Mesendoderm (in vitro differentiated cells): ENCODE data around the gene EXT2.

Source experiments
- DNase-seq: peaks from one replicate; pipeline ENCODE4 v3.0.0; 2013
- H2AK5ac ChIP-seq: 2 replicates; pipeline ENCODE4 v1.6.1; 2013; ENCODE audit warnings: low read length, inconsistent platforms
- H2BK120ac ChIP-seq: 2 replicates; pipeline ENCODE4 v1.6.1; 2013; ENCODE audit warnings: low read depth, mild to moderate bottlenecking, low read length, moderate library complexity, mixed read lengths
- H2BK15ac ChIP-seq: replicated peaks from 2 replicates; pipeline ENCODE4 v1.6.1; 2013; ENCODE audit warnings: low read depth, mild to moderate bottlenecking, moderate library complexity
- H2BK5ac ChIP-seq: 2 replicates; pipeline ENCODE4 v1.6.1; 2013; ENCODE audit warnings: low read length, inconsistent platforms
- H3K18ac ChIP-seq: 2 replicates; pipeline ENCODE4 v1.6.1; 2013; ENCODE audit warnings: mild to moderate bottlenecking, low read length, mixed read lengths
- H3K23ac ChIP-seq: one replicate; pipeline ENCODE4 v1.6.1; 2013; ENCODE audit warnings: low read length
- H3K27ac ChIP-seq: 2 replicates; pipeline ENCODE4 v1.5.1; 2013; ENCODE audit warnings: low read depth, mild to moderate bottlenecking, inconsistent platforms, low read length, moderate library complexity
- H3K27me3 ChIP-seq: 2 replicates; pipeline ENCODE4 v1.6.1; 2013; ENCODE audit warnings: low read length, control low read depth, mild to moderate bottlenecking, inconsistent platforms; ENCODE audit not compliant: insufficient read depth, poor library complexity
- H3K36me3 ChIP-seq: 2 replicates; pipeline ENCODE4 v1.6.1; 2013; ENCODE audit warnings: low read length, inconsistent platforms; ENCODE audit not compliant: control insufficient read depth, insufficient read depth
- H3K4ac ChIP-seq: one replicate; pipeline ENCODE4 v1.6.1; 2013; ENCODE audit warnings: low read depth, mild to moderate bottlenecking, low read length, moderate library complexity
- H3K4me1 ChIP-seq: 2 replicates; pipeline ENCODE4 v1.6.1; 2013; ENCODE audit warnings: low read depth, low read length, inconsistent platforms; ENCODE audit not compliant: control insufficient read depth
- H3K4me2 ChIP-seq: 2 replicates; pipeline ENCODE4 v1.6.1; 2013; ENCODE audit warnings: low read length
- H3K4me3 ChIP-seq: 2 replicates; pipeline ENCODE4 v1.5.1; 2013; ENCODE audit warnings: mild to moderate bottlenecking, low read length
- H3K56ac ChIP-seq: one replicate; pipeline ENCODE4 v1.6.1; 2013; ENCODE audit warnings: low read length
- H3K79me1 ChIP-seq: 2 replicates; pipeline ENCODE4 v1.6.1; 2013; ENCODE audit warnings: low read length, inconsistent platforms
- H3K79me2 ChIP-seq: 2 replicates; pipeline ENCODE4 v1.6.1; 2013; ENCODE audit warnings: mild to moderate bottlenecking, low read length; ENCODE audit not compliant: control insufficient read depth, insufficient read depth
- H3K9ac ChIP-seq: 2 replicates; pipeline ENCODE4 v1.6.1; 2013; ENCODE audit warnings: low read length, inconsistent platforms
- H4K5ac ChIP-seq: one replicate; pipeline ENCODE4 v1.6.1; 2013; ENCODE audit warnings: low read length
- H4K8ac ChIP-seq: one replicate; pipeline ENCODE4 v1.6.1; 2013; ENCODE audit warnings: low read depth, mild to moderate bottlenecking, control low read depth, low read length, moderate library complexity
- WGBS: extraction: QIAGEN DNeasy Blood & Tissue Kit; methylation state at CpG from one replicate; pipeline ENCODE4 v1.1.7; 2013; ENCODE audit warnings: low lambda C conversion rate, missing lambda C conversion rate; ENCODE audit not compliant: insufficient coverage; ENCODE audit errors: extremely low coverage; 5-methylcytosine and 5-hydroxymethylcytosine counted together

EXT2 gene

GRCh38 chr11:44244639-44245310, 149.3 kb downstream of the EXT2 start:
- H3K4me1 ChIP-seq = peaks cover 15% of the 10 kb centered on the region

GRCh38 chr11:44246726-44247125, 151.2 kb downstream of the EXT2 start:
- Histone ChIP-seq H3K4me2 (no peak overlapping the region), H3K4me1 (peaks cover 15% of the 10 kb centered on the region), H3K18ac (no peak overlapping the region), H3K4me3 (no peak overlapping the region), H3K79me2 (no peaks in the 10 kb centered on the region), H3K9ac (no peak overlapping the region), H3K23ac (no peak overlapping the region), H4K8ac (no peak overlapping the region), H3K27ac (no peak overlapping the region), H2BK5ac (no peak overlapping the region), H3K36me3 (no peaks in the 10 kb centered on the region), H2AK5ac (no peak overlapping the region), H3K79me1 (no peaks in the 10 kb centered on the region), H3K56ac (no peak overlapping the region), H2BK120ac (no peak overlapping the region), H4K5ac (no peak overlapping the region), H2BK15ac (no peak overlapping the region), H3K4ac (no peak overlapping the region), H3K27me3 (no peaks in the 10 kb centered on the region)
- WGBS = no CpG with 5 or more reads among the region's 4 CpGs
- DNase-seq = no peak

More at GRCh38 chr11:44244639-44245310, 149.3 kb downstream of the EXT2 start:
- DNase-seq = no peak
- H4K5ac ChIP-seq = no peak overlapping the region
- peak overlapping the region; percentile 75 for H3K56ac ChIP-seq
- peak overlapping the region; percentile 20 for H2BK5ac ChIP-seq
- H2BK120ac ChIP-seq = peak overlapping the region; percentile 96
- H3K79me2 ChIP-seq = no peaks in the 10 kb centered on the region
- H4K8ac ChIP-seq = no peak overlapping the region
- H2AK5ac ChIP-seq = peak overlapping the region; percentile 3
- WGBS = no CpG with 5 or more reads among the region's 8 CpGs
- H3K18ac ChIP-seq = peak overlapping the region; percentile 65
- H3K4me2 ChIP-seq = no peak overlapping the region
- no peak overlapping the region for H3K23ac ChIP-seq
- no peaks in the 10 kb centered on the region for H3K79me1 ChIP-seq
- H2BK15ac ChIP-seq = peak overlapping the region; percentile 60
- no peak overlapping the region for H3K4me3 ChIP-seq
- no peaks in the 10 kb centered on the region for H3K36me3 ChIP-seq
- H3K4ac ChIP-seq = peak overlapping the region; percentile 85
- H3K9ac ChIP-seq = no peak overlapping the region
- peak overlapping the region; percentile 1 for H3K27ac ChIP-seq
- H3K27me3 ChIP-seq = no peaks in the 10 kb centered on the region

GRCh38 chr11:44247508-44247907, 152.0 kb downstream of the EXT2 start:
- H2AK5ac ChIP-seq = no peak overlapping the region

DNA sequence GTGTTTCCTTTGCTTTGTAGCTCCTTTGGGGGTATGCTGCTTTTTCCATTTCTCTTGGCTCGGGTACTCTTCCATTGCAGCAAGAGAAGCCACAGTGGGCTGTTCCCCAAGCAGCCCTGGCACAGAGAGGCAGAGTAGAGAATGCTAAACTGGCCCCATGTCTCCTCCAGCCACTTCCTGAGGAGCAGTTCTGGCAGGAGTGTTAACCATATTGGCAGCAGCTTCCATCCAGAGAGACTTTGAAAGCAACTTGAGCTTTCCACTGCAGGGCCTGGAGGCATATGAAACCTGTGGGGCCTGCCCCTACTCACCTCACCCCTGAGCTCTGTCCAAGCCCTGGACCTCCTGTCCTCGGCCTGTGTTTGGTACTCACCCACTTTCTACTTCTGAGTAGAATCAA, 152.6 kb downstream of the EXT2 start:
- no peak overlapping the region for H3K56ac ChIP-seq
- no peak overlapping the region for H2BK15ac ChIP-seq
- no peaks in the 10 kb centered on the region for H3K79me1 ChIP-seq
- peaks cover 10% of the 10 kb centered on the region for H3K4me1 ChIP-seq
- H3K4me2 ChIP-seq = no peak overlapping the region
- H2BK5ac ChIP-seq = no peak overlapping the region
- H3K27ac ChIP-seq = no peak overlapping the region
- H2AK5ac ChIP-seq = no peak overlapping the region
- no peaks in the 10 kb centered on the region for H3K36me3 ChIP-seq
- H3K27me3 ChIP-seq = no peaks in the 10 kb centered on the region
- H3K9ac ChIP-seq = no peak overlapping the region
- no peak overlapping the region for H2BK120ac ChIP-seq
- H3K23ac ChIP-seq = no peak overlapping the region
- H4K8ac ChIP-seq = no peak overlapping the region
- H3K79me2 ChIP-seq = no peaks in the 10 kb centered on the region
- H3K18ac ChIP-seq = no peak overlapping the region
- WGBS = no CpG with 5 or more reads among the region's 2 CpGs
- no peak overlapping the region for H4K5ac ChIP-seq
- no peak overlapping the region for H3K4me3 ChIP-seq
- H3K4ac ChIP-seq = no peak overlapping the region
- DNase-seq = no peak

More at GRCh38 chr11:44247508-44247907, 152.0 kb downstream of the EXT2 start:
- no peak overlapping the region for H3K4me3 ChIP-seq
- H3K27ac ChIP-seq = no peak overlapping the region
- no peak overlapping the region for H2BK120ac ChIP-seq
- no peak overlapping the region for H2BK5ac ChIP-seq
- no peak overlapping the region for H4K8ac ChIP-seq
- no peak overlapping the region for H2BK15ac ChIP-seq
- no peaks in the 10 kb centered on the region for H3K79me1 ChIP-seq
- no peak overlapping the region for H3K9ac ChIP-seq
- H3K56ac ChIP-seq = no peak overlapping the region
- no peak overlapping the region for H3K18ac ChIP-seq
- H3K4ac ChIP-seq = no peak overlapping the region
- H3K23ac ChIP-seq = no peak overlapping the region
- DNase-seq = no peak
- H3K4me2 ChIP-seq = no peak overlapping the region
- peaks cover 12% of the 10 kb centered on the region for H3K4me1 ChIP-seq
- H3K79me2 ChIP-seq = no peaks in the 10 kb centered on the region
- WGBS = no CpG with 5 or more reads among the region's 6 CpGs
- H4K5ac ChIP-seq = no peak overlapping the region
- H3K36me3 ChIP-seq = no peaks in the 10 kb centered on the region
- no peaks in the 10 kb centered on the region for H3K27me3 ChIP-seq

- WGBS = no CpG with 5 or more reads among the region's 6 CpGs
- Histone ChIP-seq H3K56ac (no peak overlapping the region), H3K4me3 (no peak overlapping the region), H4K8ac (no peak overlapping the region), H3K27me3 (no peaks in the 10 kb centered on the region), H4K5ac (no peak overlapping the region), H3K18ac (no peak overlapping the region), H3K79me2 (no peaks in the 10 kb centered on the region), H3K4me2 (no peak overlapping the region), H2BK5ac (no peak overlapping the region), H2AK5ac (no peak overlapping the region), H3K79me1 (no peaks in the 10 kb centered on the region), H3K4me1 (no peaks in the 10 kb centered on the region), H2BK15ac (no peak overlapping the region), H3K9ac (no peak overlapping the region), H3K36me3 (no peaks in the 10 kb centered on the region), H2BK120ac (no peak overlapping the region), H3K4ac (no peak overlapping the region), H3K23ac (no peak overlapping the region), H3K27ac (no peak overlapping the region)
- DNase-seq = no peak
Measured at GRCh38 chr11:44250421-44250820, 154.9 kb downstream of the EXT2 start.
